ENCODE results near the gene SMPD3. TPM values are rescaled to one million over a fixed set of nuclear protein-coding genes. Genes with fewer than 3 reads are reported as not detected.

Gene SMPD3
- total RNA-seq, 1 experiment from 2014 or later: 0.17 TPM

DNA sequence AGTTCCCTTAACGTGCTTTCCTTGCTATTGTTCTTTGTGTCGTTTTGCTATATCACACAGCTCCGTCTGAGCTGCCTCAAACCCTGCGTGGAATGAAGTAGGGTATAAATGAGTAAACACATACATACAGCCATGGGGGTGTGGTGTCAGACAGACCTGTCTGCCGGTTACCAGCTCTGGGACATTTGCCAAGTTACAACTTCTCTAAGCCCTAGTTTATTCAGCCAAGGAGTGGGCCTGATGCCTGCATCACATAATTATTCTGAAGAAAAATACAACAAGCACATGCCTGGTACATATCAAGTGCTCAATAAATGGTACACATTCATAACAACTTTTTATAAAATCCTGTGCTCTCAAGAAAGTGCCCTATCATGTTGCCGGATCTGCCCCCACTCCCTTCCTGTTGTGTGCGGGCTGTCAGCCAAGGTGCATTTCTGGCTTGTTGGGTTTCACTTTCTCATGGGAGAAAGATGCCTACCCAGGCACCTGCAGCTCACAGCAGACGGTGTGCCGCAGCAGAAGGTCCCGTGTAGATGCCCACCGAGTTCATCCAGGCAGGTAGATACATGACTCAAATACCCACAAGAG, 30.5 kb downstream of the SMPD3 start:
- ChIA-PET CTCF (no interaction called here), POLR2A (ENCODE audit: low non-redundant PET) (interaction anchor here (0.7 kb wide), 1 partner anchor 48 kb away, joined by 11 read pairs; no protein-coding TSS in a partner anchor)
- TF ChIP-seq EZH2 (IDR thresholded peaks at IDR 0.05; ENCODE audit: borderline replicate concordance, low read depth, low read length, poor library complexity, severe bottlenecking): no peak
- TF ChIP-seq, protein P1, sequence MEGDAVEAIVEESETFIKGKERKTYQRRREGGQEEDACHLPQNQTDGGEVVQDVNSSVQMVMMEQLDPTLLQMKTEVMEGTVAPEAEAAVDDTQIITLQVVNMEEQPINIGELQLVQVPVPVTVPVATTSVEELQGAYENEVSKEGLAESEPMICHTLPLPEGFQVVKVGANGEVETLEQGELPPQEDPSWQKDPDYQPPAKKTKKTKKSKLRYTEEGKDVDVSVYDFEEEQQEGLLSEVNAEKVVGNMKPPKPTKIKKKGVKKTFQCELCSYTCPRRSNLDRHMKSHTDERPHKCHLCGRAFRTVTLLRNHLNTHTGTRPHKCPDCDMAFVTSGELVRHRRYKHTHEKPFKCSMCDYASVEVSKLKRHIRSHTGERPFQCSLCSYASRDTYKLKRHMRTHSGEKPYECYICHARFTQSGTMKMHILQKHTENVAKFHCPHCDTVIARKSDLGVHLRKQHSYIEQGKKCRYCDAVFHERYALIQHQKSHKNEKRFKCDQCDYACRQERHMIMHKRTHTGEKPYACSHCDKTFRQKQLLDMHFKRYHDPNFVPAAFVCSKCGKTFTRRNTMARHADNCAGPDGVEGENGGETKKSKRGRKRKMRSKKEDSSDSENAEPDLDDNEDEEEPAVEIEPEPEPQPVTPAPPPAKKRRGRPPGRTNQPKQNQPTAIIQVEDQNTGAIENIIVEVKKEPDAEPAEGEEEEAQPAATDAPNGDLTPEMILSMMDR (conservative IDR thresholded peaks at IDR 0.05; ENCODE audit: low read depth, low read length): no peak
- intact Hi-C loops (cut with micrococcal nuclease; ENCODE audit: unreplicated experiment): no loop called here
- H3K27me3 ChIP-seq (replicated peaks; ENCODE audit: insufficient read depth, low read depth, low read length, poor library complexity): no peaks in the 10 kb centered on the region
- no peaks in the 10 kb centered on the region for H3K4me1 ChIP-seq (ENCODE audit: insufficient read depth, low read length, poor library complexity, severe bottlenecking)
- H3K27ac ChIP-seq (ENCODE audit: low read depth, low read length, poor library complexity, severe bottlenecking): no peak overlapping the region
- no peaks in the 10 kb centered on the region for H3K36me3 ChIP-seq (ENCODE audit: insufficient read depth, low read length, poor library complexity, severe bottlenecking)
- BruUV-seq (replicated peaks): no TSS peak
- H3K4me3 ChIP-seq (ENCODE audit: low read depth, low read length, poor library complexity, severe bottlenecking): no peak overlapping the region
- H3K9me3 ChIP-seq (ENCODE audit: low read depth, low read length, poor library complexity, severe bottlenecking): no peaks in the 10 kb centered on the region
- DNase-seq (ENCODE audit: low spot score): peak; percentile 23

GRCh38 chr16:68416057-68417046, 32.0 kb downstream of the SMPD3 start:
- H3K36me3 ChIP-seq (ENCODE audit: insufficient read depth, low read length, poor library complexity, severe bottlenecking): no peaks in the 10 kb centered on the region
- no peak overlapping the region for H3K4me3 ChIP-seq (ENCODE audit: low read depth, low read length, poor library complexity, severe bottlenecking)
- TF ChIP-seq, protein P1 (conservative IDR thresholded peaks at IDR 0.05; ENCODE audit: low read depth, low read length): no peak
- TF ChIP-seq EZH2 (IDR thresholded peaks at IDR 0.05; ENCODE audit: borderline replicate concordance, low read depth, low read length, poor library complexity, severe bottlenecking): no peak
- CTCF ChIA-PET: interaction anchor here (0.6 kb wide), 1 partner anchor 204 kb away, joined by 8 read pairs; no protein-coding TSS in a partner anchor
- POLR2A ChIA-PET (ENCODE audit: low non-redundant PET): no interaction called here
- no peak for DNase-seq (ENCODE audit: low spot score)
- H3K4me1 ChIP-seq (ENCODE audit: insufficient read depth, low read length, poor library complexity, severe bottlenecking): no peaks in the 10 kb centered on the region
- no TSS peak for BruUV-seq (replicated peaks)
- H3K27ac ChIP-seq (ENCODE audit: low read depth, low read length, poor library complexity, severe bottlenecking): no peak overlapping the region
- H3K27me3 ChIP-seq (replicated peaks; ENCODE audit: insufficient read depth, low read depth, low read length, poor library complexity): no peaks in the 10 kb centered on the region
- intact Hi-C loops (cut with micrococcal nuclease; ENCODE audit: unreplicated experiment): no loop called here
- no peaks in the 10 kb centered on the region for H3K9me3 ChIP-seq (ENCODE audit: low read depth, low read length, poor library complexity, severe bottlenecking)

GRCh38 chr16:68414581-68414980, 33.7 kb downstream of the SMPD3 start:
- DNase-seq (ENCODE audit: low spot score): no peak
- H3K27me3 ChIP-seq (replicated peaks; ENCODE audit: insufficient read depth, low read depth, low read length, poor library complexity): no peaks in the 10 kb centered on the region

More at GRCh38 chr16:68414581-68414980, 33.7 kb downstream of the SMPD3 start:
- POLR2A ChIA-PET (ENCODE audit: low non-redundant PET): no interaction called here
- Histone ChIP-seq H3K27ac (ENCODE audit: low read depth, low read length, poor library complexity, severe bottlenecking) (no peak overlapping the region), H3K9me3 (ENCODE audit: low read depth, low read length, poor library complexity, severe bottlenecking) (no peaks in the 10 kb centered on the region), H3K4me3 (ENCODE audit: low read depth, low read length, poor library complexity, severe bottlenecking) (no peak overlapping the region), H3K36me3 (ENCODE audit: insufficient read depth, low read length, poor library complexity, severe bottlenecking) (no peaks in the 10 kb centered on the region), H3K4me1 (ENCODE audit: insufficient read depth, low read length, poor library complexity, severe bottlenecking) (no peaks in the 10 kb centered on the region)
- TF ChIP-seq, protein P1 (conservative IDR thresholded peaks at IDR 0.05; ENCODE audit: low read depth, low read length): no peak
- no peak for TF ChIP-seq EZH2 (IDR thresholded peaks at IDR 0.05; ENCODE audit: borderline replicate concordance, low read depth, low read length, poor library complexity, severe bottlenecking)
- intact Hi-C loops (cut with micrococcal nuclease; ENCODE audit: unreplicated experiment): no loop called here
- CTCF ChIA-PET: no interaction called here
- no TSS peak for BruUV-seq (replicated peaks)
